Keratinocyte (primary cell): Measurements from ENCODE around the gene FAM237A. TPM values are rescaled to one million over a fixed set of nuclear protein-coding genes. Genes with fewer than 3 reads are reported as not detected.

ENCODE experiments used
- DNase-seq: peaks from one replicate; pipeline ENCODE4 v3.0.0-alpha.2; 2011; ENCODE audit warnings: low read depth, missing footprints, low spot score
- FAIRE-seq: peaks from 2 replicates; lab custom pipeline; 2011; peaks lifted over from hg19 to GRCh38; lab: Jason Lieb, UNC
- H2AFZ ChIP-seq: 2 replicates; pipeline ENCODE4 v1.6.0; 2012; ENCODE audit warnings: low read length, control low read depth, inconsistent platforms; ENCODE audit not compliant: control insufficient read depth
- H3K27ac ChIP-seq: 2 replicates; pipeline ENCODE4 v1.5.1; 2011; ENCODE audit warnings: low read length; ENCODE audit not compliant: control insufficient read depth, insufficient read depth
- H3K27me3 ChIP-seq: 3 replicates; pipeline ENCODE4 v1.6.0; 2011; ENCODE audit warnings: low read length; ENCODE audit not compliant: control insufficient read depth, insufficient read depth; ENCODE audit errors: extremely low read depth
- H3K36me3 ChIP-seq, 2 experiments: 2 replicates in 1 of 2; 3 replicates in 1 of 2; pipeline ENCODE4 v1.5.1; 2011; ENCODE audit warnings: low read length in 2 of 2, mild to moderate bottlenecking in 1 of 2; ENCODE audit not compliant: control insufficient read depth in 2 of 2, insufficient read depth in 2 of 2; ENCODE audit errors: extremely low read depth in 1 of 2
- H3K4me1 ChIP-seq: 3 replicates; pipeline ENCODE4 v1.5.1; 2011; ENCODE audit warnings: low read length; ENCODE audit not compliant: control insufficient read depth, insufficient read depth; ENCODE audit errors: extremely low read depth
- H3K4me2 ChIP-seq: 3 replicates; pipeline ENCODE4 v1.6.0; 2011; ENCODE audit warnings: low read depth, low read length; ENCODE audit not compliant: control insufficient read depth, insufficient read depth; ENCODE audit errors: extremely low read depth
- H3K4me3 ChIP-seq, 3 experiments: fragments of 200-600 bp in 1 of 3; sonication (generic) in 1 of 3; 2 replicates in 2 of 3; 3 replicates in 1 of 3; pipeline ENCODE4 v1.5.1; 2011 to 2016; ENCODE audit warnings: low read length in 3 of 3, mild to moderate bottlenecking in 3 of 3, control low read depth in 2 of 3, inconsistent platforms in 1 of 3, low read depth in 1 of 3, mixed read lengths in 1 of 3, mixed run types in 1 of 3, moderate library complexity in 1 of 3; ENCODE audit not compliant: control insufficient read depth in 2 of 3, insufficient read depth in 2 of 3; ENCODE audit errors: extremely low read depth in 1 of 3
- H3K79me2 ChIP-seq: 2 replicates; pipeline ENCODE4 v1.6.0; 2012; ENCODE audit warnings: low read length; ENCODE audit not compliant: control insufficient read depth, insufficient read depth
- H3K9ac ChIP-seq: 3 replicates; pipeline ENCODE4 v1.6.0; 2011; ENCODE audit warnings: low read length; ENCODE audit not compliant: control insufficient read depth, insufficient read depth; ENCODE audit errors: extremely low read depth
- H3K9me1 ChIP-seq: 3 replicates; pipeline ENCODE4 v1.6.0; 2011; ENCODE audit warnings: low read length; ENCODE audit not compliant: control insufficient read depth, insufficient read depth; ENCODE audit errors: extremely low read depth
- H3K9me3 ChIP-seq: 2 replicates; pipeline ENCODE4 v1.5.1; 2012; ENCODE audit warnings: low read depth, low read length; ENCODE audit not compliant: control insufficient read depth
- H4K20me1 ChIP-seq: 3 replicates; pipeline ENCODE4 v1.6.0; 2011; ENCODE audit warnings: low read length; ENCODE audit not compliant: control insufficient read depth, insufficient read depth; ENCODE audit errors: extremely low read depth
- CTCF ChIP-seq, 3 experiments: IDR thresholded peaks in 1 of 3; conservative IDR thresholded peaks in 1 of 3; optimal IDR thresholded peaks in 1 of 3; 2 replicates in 2 of 3; 3 replicates in 1 of 3; pipeline versions ENCODE3 to v1.5.1; 2011; ENCODE audit warnings: low read length in 3 of 3, mild to moderate bottlenecking in 3 of 3, moderate library complexity in 2 of 3, control low read depth in 1 of 3, inconsistent platforms in 1 of 3; ENCODE audit not compliant: insufficient read depth in 2 of 3; ENCODE audit errors: extremely low read depth in 1 of 3
- EZH2 ChIP-seq: IDR thresholded peaks from one replicate; pipeline ENCODE4 v1.6.1; 2012; ENCODE audit warnings: inconsistent platforms, mild to moderate bottlenecking, low read length, moderate library complexity
- dilution Hi-C: fragments of 300-500 bp; cut with MboI; formaldehyde crosslinking; loops from one replicate; pipeline ENCODE4 v1.7.0; 2020; ENCODE audit warnings: low sequenced_read_pairs; ENCODE audit not compliant: extremely low pct_ligation_motif_present
- polyA plus RNA-seq, 5 experiments: library from polyadenylated mRNA; depleted of rRNA in 3 of 5; stranded (reverse) in 3 of 5; stranded (forward) in 1 of 5; unstranded in 1 of 5; fragments of >200 nt; gene quantifications; 1 replicate in 1 of 5; 2 replicates in 3 of 5; 3 replicates in 1 of 5; pipeline versions ENCODE4 v1.2.1 to v1.2.3, GENCODE V29; 2011 to 2012; ENCODE audit warnings: missing spikeins in 2 of 5, low read depth in 1 of 5, low replicate concordance in 1 of 5

Gene FAM237A
- polyA plus RNA-seq, 1 donor (not counting 4 experiments of a cell fraction or from before 2014, with no cell fraction given) = not detected

GRCh38 chr2:206647985-206648384, 5.7 kb downstream of the FAM237A start:
- H3K4me1 ChIP-seq = no peaks in the 10 kb centered on the region
- peak overlapping the region; percentile 10 for H3K4me2 ChIP-seq
- no peak overlapping the region for H3K27ac ChIP-seq
- no peaks in the 10 kb centered on the region for H3K9me3 ChIP-seq
- dilution Hi-C loops = no loop called here
- no peaks in the 10 kb centered on the region for H3K79me2 ChIP-seq
- H3K36me3 ChIP-seq = no peaks in the 10 kb centered on the region
- no peaks in the 10 kb centered on the region for H3K9me1 ChIP-seq
- no peaks in the 10 kb centered on the region for H4K20me1 ChIP-seq
- no peak overlapping the region for H3K4me3 ChIP-seq
- no peak for TF ChIP-seq EZH2
- TF ChIP-seq CTCF (optimal IDR thresholded peaks at IDR 0.05 in 1 of 3, IDR thresholded peaks at IDR 0.05 in 1 of 3, conservative IDR thresholded peaks at IDR 0.05 in 1 of 3; ENCODE audit: extremely low read depth in 1 of 3, insufficient read depth in 2 of 3, low read length in 3 of 3) = no peak
- DNase-seq (no peak), FAIRE-seq (no peak)
- no peak overlapping the region for H2AFZ ChIP-seq
- H3K9ac ChIP-seq = no peak overlapping the region
- no peaks in the 10 kb centered on the region for H3K27me3 ChIP-seq

GRCh38 chr2:206657087-206657486, 14.8 kb downstream of the FAM237A start:
- DNase-seq (no peak), FAIRE-seq (no peak)
- H3K79me2 ChIP-seq = no peaks in the 10 kb centered on the region
- no peaks in the 10 kb centered on the region for H3K27me3 ChIP-seq
- no peaks in the 10 kb centered on the region for H4K20me1 ChIP-seq
- H3K27ac ChIP-seq = no peak overlapping the region
- no peak overlapping the region for H3K4me3 ChIP-seq
- no peaks in the 10 kb centered on the region for H3K36me3 ChIP-seq
- no peaks in the 10 kb centered on the region for H3K4me1 ChIP-seq
- H3K9me1 ChIP-seq = no peaks in the 10 kb centered on the region
- TF ChIP-seq EZH2 = no peak
- no peak for TF ChIP-seq CTCF (optimal IDR thresholded peaks at IDR 0.05 in 1 of 3, IDR thresholded peaks at IDR 0.05 in 1 of 3, conservative IDR thresholded peaks at IDR 0.05 in 1 of 3; ENCODE audit: extremely low read depth in 1 of 3, insufficient read depth in 2 of 3, low read length in 3 of 3)
- H3K9me3 ChIP-seq = no peaks in the 10 kb centered on the region
- H3K9ac ChIP-seq = no peak overlapping the region
- no peak overlapping the region for H2AFZ ChIP-seq
- dilution Hi-C loops = no loop called here
- no peak overlapping the region for H3K4me2 ChIP-seq
